ENCODE measurements around the gene PBX1.

DNA sequence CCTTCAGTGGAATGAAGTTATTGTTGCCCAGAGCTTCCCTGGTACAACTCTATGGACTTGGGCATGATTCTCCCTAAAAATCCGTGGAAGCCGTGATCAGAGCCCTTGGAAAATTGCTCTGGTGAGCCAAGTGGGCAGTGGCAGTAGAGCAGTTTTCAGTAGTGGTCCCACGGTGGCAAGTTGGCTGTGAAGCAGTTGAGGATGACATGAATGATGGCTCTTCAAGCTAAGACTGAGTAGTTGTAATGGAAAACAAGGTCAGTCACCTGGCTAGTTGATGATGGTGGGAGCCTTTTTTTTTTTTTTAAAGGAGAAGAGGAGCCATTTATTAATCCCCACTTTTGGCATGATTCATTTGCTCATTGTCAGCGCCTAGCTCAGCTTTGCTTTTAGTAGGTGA, 36.2 kb downstream of the PBX1 start:
- TF ChIP-seq, protein P1, sequence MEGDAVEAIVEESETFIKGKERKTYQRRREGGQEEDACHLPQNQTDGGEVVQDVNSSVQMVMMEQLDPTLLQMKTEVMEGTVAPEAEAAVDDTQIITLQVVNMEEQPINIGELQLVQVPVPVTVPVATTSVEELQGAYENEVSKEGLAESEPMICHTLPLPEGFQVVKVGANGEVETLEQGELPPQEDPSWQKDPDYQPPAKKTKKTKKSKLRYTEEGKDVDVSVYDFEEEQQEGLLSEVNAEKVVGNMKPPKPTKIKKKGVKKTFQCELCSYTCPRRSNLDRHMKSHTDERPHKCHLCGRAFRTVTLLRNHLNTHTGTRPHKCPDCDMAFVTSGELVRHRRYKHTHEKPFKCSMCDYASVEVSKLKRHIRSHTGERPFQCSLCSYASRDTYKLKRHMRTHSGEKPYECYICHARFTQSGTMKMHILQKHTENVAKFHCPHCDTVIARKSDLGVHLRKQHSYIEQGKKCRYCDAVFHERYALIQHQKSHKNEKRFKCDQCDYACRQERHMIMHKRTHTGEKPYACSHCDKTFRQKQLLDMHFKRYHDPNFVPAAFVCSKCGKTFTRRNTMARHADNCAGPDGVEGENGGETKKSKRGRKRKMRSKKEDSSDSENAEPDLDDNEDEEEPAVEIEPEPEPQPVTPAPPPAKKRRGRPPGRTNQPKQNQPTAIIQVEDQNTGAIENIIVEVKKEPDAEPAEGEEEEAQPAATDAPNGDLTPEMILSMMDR (IDR thresholded peaks at IDR 0.05; ENCODE audit: low read depth, low read length) = no peak
- no peak for TF ChIP-seq EZH2phosphoT487 (IDR thresholded peaks at IDR 0.05; ENCODE audit: low read depth)

All from OCI-LY3 (cell line).